Vagina (tissue), 2 donors: ENCODE data around the gene KAZN. TPM values are rescaled to one million over a fixed set of nuclear protein-coding genes. Genes with fewer than 3 reads are reported as not detected.

Source experiments
- DNase-seq, 2 donors: peaks; one replicate each; pipeline ENCODE4 v3.0.0-alpha.2; 2017; ENCODE audit errors: extremely low spot score in 2 of 2
- H3K27ac ChIP-seq: fragments of 200-600 bp; sonication (generic); one replicate; pipeline ENCODE4 v1.5.1; 2019
- H3K27me3 ChIP-seq: fragments of 200-600 bp; sonication (generic); one replicate; pipeline ENCODE4 v1.5.1; 2019
- H3K36me3 ChIP-seq, 2 donors: fragments of 200-600 bp; sonication (generic); one replicate each; pipeline ENCODE4 v1.5.1; 2017 to 2019
- H3K4me1 ChIP-seq: fragments of 200-600 bp; sonication (generic); one replicate; pipeline ENCODE4 v1.5.1; 2019
- H3K4me3 ChIP-seq, 2 donors: fragments of 200-600 bp; sonication (generic); 1 replicate in 1 of 2; 2 replicates in 1 of 2; pipeline ENCODE4 v1.5.1; 2016 to 2019
- H3K9me3 ChIP-seq: fragments of 200-600 bp; sonication (generic); one replicate; pipeline ENCODE4 v1.5.1; 2019
- POLR2A ChIP-seq, 2 donors: fragments of 450-650 bp; IDR thresholded peaks; one replicate each; pipeline ENCODE4 v1.6.1; 2017; ENCODE audit warnings: antibody characterized with exemption in 2 of 2, mild to moderate bottlenecking in 2 of 2, moderate library complexity in 2 of 2
- POLR2AphosphoS5 ChIP-seq, 2 donors: sonication (generic); formaldehyde crosslinking; IDR thresholded peaks; one replicate each; pipeline ENCODE4 v1.9.0; 2017; ENCODE audit warnings: antibody characterized with exemption in 2 of 2, mild to moderate bottlenecking in 2 of 2, low read depth in 1 of 2; ENCODE audit not compliant: insufficient read depth in 1 of 2
- intact Hi-C: fragments of 100-400 bp; cut with DNase I; formaldehyde crosslinking; loops from one replicate; pipeline ENCODE4 v1.15.1; 2023
- total RNA-seq: library from RNA; depleted of rRNA; stranded (reverse); fragments of >200 nt; gene quantifications from one replicate; pipeline ENCODE4 v1.2.3, GENCODE V29; 2016
- TF ChIP-seq, protein P1 (sequence below), 3 experiments: fragments of 450-650 bp in 2 of 3; fragments of 200-600 bp in 1 of 3; sonication (generic) in 1 of 3; IDR thresholded peaks; one replicate each; pipeline ENCODE4 v1.5.1; 2017 to 2019; ENCODE audit warnings: antibody characterized with exemption in 3 of 3, mild to moderate bottlenecking in 2 of 3, moderate library complexity in 2 of 3

The KAZN gene
- total RNA-seq, 1 donor from 2014 or later, result 29.5 TPM

DNA sequence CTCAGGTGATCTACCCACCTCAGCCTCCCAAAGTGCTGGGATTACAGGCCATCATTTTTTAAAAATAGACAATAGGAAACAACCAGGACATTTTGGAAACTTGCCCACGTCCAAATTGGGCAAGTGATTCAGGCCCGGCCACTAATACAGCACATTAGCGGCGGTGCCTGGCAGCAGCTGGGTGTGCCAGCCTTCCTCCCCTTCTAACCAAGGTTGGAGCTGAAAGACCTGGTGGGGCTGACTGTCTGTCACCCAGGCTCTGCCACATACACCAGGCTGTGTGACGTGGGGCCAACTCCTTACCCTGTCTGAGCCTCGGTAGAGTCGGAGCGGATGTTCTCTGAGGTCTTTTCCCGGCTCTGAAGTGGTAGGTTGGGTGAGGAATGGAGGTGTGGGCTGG, 525.4 kb downstream of the KAZN start:
- Histone ChIP-seq H3K4me1 (no peaks in the 10 kb centered on the region), H3K27me3 (no peaks in the 10 kb centered on the region), H3K27ac (no peak overlapping the region), H3K9me3 (no peaks in the 10 kb centered on the region), H3K4me3 (no peak overlapping the region), H3K36me3 (no peaks in the 10 kb centered on the region)
- TF ChIP-seq POLR2AphosphoS5 (IDR thresholded peaks at IDR 0.05; ENCODE audit: insufficient read depth in 1 of 2, low read depth in 1 of 2) (no peak), POLR2A (IDR thresholded peaks at IDR 0.05) (no peak)
- no peak for DNase-seq
- intact Hi-C loops, result no loop called here

DNA sequence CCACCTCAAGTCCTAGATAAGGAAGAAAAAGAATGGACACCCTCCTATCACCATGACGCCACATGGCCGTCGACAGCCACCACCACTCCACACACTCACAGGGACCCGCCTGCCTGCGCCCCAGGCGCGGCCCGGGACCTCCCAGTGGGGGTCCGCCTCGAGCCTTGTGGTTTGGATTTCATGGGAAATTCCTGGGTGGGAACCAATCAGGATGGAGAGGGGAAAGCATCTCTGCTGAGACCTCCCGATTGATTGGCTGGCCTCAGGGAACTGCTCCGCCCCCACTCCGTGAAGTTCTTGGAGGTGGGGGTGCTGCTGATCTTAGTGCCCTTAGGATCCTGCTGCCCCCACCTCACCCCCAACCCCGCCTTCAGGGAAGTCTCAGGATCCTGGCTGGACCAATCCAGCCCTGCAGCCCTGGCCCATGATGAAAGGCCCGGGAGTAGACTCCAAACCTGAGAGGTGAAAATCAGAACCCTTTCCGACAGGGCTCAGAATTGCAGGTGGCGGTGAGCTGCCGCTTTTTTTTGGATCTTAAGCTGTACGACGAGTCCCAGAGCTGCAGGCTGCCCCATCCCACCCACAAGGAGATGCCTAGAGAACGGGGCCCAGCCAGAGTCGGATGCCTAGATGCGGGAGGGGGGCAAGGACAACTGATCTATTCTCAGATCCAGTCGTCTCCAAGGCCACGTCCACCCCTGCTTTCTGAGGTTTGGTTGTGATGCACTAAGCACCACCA, 526.0 kb downstream of the KAZN start:
- Histone ChIP-seq H3K9me3 (no peaks in the 10 kb centered on the region), H3K36me3 (no peaks in the 10 kb centered on the region), H3K4me1 (no peaks in the 10 kb centered on the region), H3K4me3 (no peak overlapping the region), H3K27ac (no peak overlapping the region), H3K27me3 (no peaks in the 10 kb centered on the region)
- TF ChIP-seq, protein P1, sequence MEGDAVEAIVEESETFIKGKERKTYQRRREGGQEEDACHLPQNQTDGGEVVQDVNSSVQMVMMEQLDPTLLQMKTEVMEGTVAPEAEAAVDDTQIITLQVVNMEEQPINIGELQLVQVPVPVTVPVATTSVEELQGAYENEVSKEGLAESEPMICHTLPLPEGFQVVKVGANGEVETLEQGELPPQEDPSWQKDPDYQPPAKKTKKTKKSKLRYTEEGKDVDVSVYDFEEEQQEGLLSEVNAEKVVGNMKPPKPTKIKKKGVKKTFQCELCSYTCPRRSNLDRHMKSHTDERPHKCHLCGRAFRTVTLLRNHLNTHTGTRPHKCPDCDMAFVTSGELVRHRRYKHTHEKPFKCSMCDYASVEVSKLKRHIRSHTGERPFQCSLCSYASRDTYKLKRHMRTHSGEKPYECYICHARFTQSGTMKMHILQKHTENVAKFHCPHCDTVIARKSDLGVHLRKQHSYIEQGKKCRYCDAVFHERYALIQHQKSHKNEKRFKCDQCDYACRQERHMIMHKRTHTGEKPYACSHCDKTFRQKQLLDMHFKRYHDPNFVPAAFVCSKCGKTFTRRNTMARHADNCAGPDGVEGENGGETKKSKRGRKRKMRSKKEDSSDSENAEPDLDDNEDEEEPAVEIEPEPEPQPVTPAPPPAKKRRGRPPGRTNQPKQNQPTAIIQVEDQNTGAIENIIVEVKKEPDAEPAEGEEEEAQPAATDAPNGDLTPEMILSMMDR (IDR thresholded peaks at IDR 0.05), result no peak
- no peak for TF ChIP-seq POLR2AphosphoS5 (IDR thresholded peaks at IDR 0.05; ENCODE audit: insufficient read depth in 1 of 2, low read depth in 1 of 2)
- TF ChIP-seq POLR2A (IDR thresholded peaks at IDR 0.05), result no peak
- DNase-seq, result no peak
- intact Hi-C loops, result loop anchor here (5.0 kb wide), 2 partner anchors 148 to 178 kb away; no protein-coding TSS in a partner anchor

DNA sequence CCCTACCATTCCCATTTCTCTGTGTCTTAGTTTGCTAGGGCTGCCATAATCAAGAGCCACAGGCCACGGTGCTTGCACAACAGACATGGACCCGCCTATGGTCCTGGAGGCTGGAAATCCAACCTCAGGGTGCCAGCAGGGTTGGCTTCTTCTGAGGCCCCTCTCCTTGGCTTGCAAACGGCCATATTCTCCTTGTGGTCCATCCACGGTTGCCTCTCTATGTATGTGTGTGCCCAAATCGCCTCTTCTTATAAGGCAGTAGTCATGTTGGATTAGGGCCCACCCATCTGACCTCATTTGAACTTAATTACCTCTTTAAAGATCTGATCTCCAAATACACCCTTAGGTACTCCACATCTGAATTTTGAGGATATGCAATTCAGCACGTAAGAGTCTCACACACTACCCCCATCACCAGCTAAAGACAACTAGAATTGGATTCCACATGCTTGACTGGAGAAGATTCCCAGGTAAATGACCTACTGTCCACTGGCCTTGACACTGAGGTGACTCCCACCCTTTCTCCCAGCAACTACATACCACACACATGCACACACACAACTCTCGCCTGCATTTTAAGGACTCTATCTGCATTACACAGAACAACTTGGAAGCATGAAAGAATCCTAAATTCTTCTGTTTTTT, 526.7 kb downstream of the KAZN start:
- Histone ChIP-seq H3K9me3 (no peaks in the 10 kb centered on the region), H3K27ac (no peak overlapping the region), H3K36me3 (no peaks in the 10 kb centered on the region), H3K4me1 (no peaks in the 10 kb centered on the region), H3K4me3 (no peak overlapping the region), H3K27me3 (no peaks in the 10 kb centered on the region)
- intact Hi-C loops, result loop anchor here (5.0 kb wide), 2 partner anchors 147 to 177 kb away; no protein-coding TSS in a partner anchor
- no peak for TF ChIP-seq POLR2AphosphoS5 (IDR thresholded peaks at IDR 0.05; ENCODE audit: insufficient read depth in 1 of 2, low read depth in 1 of 2)
- no peak for TF ChIP-seq POLR2A (IDR thresholded peaks at IDR 0.05)
- TF ChIP-seq, protein P1 (IDR thresholded peaks at IDR 0.05), result no peak
- no peak for DNase-seq

DNA sequence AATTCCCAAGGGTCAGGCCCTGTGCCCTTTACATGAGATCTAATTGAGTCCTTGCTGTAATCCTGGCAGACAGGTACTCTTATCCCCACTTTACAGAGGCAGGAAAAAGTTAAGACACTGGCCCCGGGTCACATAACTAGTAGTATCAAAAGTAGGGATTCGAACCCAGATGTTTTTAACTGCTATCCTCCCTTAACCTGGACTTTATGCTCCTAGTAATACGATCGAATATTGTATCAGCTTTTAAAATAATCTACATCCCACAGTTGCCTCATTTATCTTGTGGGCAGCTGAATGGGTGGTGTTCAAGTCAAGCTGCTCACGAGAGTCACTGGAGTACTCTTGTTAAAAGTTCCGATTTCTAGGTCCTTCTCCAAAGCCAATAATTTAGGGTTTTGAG, 529.6 kb downstream of the KAZN start:
- Histone ChIP-seq H3K27ac (no peak overlapping the region), H3K4me1 (no peaks in the 10 kb centered on the region), H3K27me3 (no peaks in the 10 kb centered on the region), H3K9me3 (no peaks in the 10 kb centered on the region), H3K36me3 (no peaks in the 10 kb centered on the region), H3K4me3 (no peak overlapping the region)
- TF ChIP-seq POLR2A (IDR thresholded peaks at IDR 0.05) (no peak), POLR2AphosphoS5 (IDR thresholded peaks at IDR 0.05; ENCODE audit: insufficient read depth in 1 of 2, low read depth in 1 of 2) (no peak)
- TF ChIP-seq, protein P1 (IDR thresholded peaks at IDR 0.05), result no peak
- intact Hi-C loops, result loop anchor here (5.0 kb wide), 2 partner anchors 144 to 174 kb away; no protein-coding TSS in a partner anchor
- DNase-seq, result no peak

DNA sequence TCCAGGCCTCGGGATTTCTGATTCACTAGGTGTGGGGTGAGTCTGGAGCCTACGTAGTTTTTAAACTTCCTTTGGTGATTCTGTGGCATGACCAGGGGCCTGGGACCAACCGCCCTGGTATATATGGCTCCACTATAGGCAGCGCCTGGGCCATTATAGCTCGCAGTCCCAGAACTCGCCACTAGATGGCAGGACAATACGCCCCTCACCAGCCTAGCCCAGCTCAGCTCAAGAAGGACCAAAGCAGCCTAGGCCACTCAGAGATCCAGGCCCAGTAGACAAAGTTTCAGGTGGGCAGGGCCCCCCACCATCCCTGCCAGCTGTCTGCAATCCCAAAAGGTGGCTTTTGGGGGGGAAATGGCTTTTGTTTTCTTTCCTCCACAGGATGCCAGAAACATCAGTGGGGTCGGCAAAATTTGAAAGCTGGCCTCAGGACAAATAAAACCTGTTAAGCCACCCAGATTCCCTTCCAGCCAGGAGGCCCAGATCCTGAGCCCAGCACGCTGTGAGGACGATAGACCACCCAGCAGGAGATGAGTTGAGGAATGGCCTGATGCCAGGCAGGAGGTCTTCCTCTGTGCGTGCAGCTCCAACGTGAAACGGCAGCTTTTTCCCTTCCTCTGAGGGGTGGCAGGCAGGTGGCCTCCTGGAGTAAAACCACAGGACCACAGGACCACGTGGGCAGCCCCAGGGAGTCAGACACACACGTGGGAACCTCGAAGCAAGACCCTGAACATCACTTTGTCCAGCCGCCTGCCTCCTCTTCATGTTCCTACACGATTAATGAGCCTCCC, 530.2 kb downstream of the KAZN start:
- H3K36me3 ChIP-seq, result no peaks in the 10 kb centered on the region
- H3K27me3 ChIP-seq, result no peaks in the 10 kb centered on the region
- H3K27ac ChIP-seq, result no peak overlapping the region
- H3K9me3 ChIP-seq, result no peaks in the 10 kb centered on the region
- TF ChIP-seq POLR2A (IDR thresholded peaks at IDR 0.05), result no peak
- TF ChIP-seq POLR2AphosphoS5 (IDR thresholded peaks at IDR 0.05; ENCODE audit: insufficient read depth in 1 of 2, low read depth in 1 of 2), result no peak
- TF ChIP-seq, protein P1 (IDR thresholded peaks at IDR 0.05), result peak; percentile 86 to 91 (median 88)
- no peak for DNase-seq
- H3K4me3 ChIP-seq, result no peak overlapping the region
- H3K4me1 ChIP-seq, result no peaks in the 10 kb centered on the region
- intact Hi-C loops, result loop anchor here (5.0 kb wide), 2 partner anchors 144 to 174 kb away; no protein-coding TSS in a partner anchor
